PFSK-1 (cell line): ENCODE data around the gene WNT5A.

Experiments used
- FOXP2 ChIP-seq: optimal IDR thresholded peaks from 2 replicates; pipeline ENCODE3; 2011; ENCODE audit warnings: borderline replicate concordance, control low read depth, inconsistent platforms; ENCODE audit not compliant: insufficient read depth; ENCODE audit errors: extremely low read length, extremely low read depth
- POLR2AphosphoS5 ChIP-seq: IDR thresholded peaks from 2 replicates; pipeline ENCODE4 v1.6.1; 2012; ENCODE audit warnings: low read depth, mild to moderate bottlenecking, control low read depth, low read length, moderate library complexity
- SIN3A ChIP-seq: IDR thresholded peaks from 2 replicates; pipeline ENCODE4 v1.6.1; 2012; ENCODE audit warnings: mild to moderate bottlenecking, low read length, moderate library complexity, borderline replicate concordance; ENCODE audit not compliant: insufficient read depth
- TAF1 ChIP-seq: IDR thresholded peaks from 2 replicates; pipeline ENCODE4 v1.6.1; 2012; ENCODE audit warnings: low read length, control low read depth, borderline replicate concordance; ENCODE audit not compliant: insufficient read depth
- TF ChIP-seq, protein P1 (sequence below), 2 experiments: IDR thresholded peaks; 2 replicates each; pipeline versions ENCODE4 v1.6.1 to v1.8.0; 2011 to 2012; ENCODE audit warnings: low read depth in 2 of 2, low read length in 2 of 2, control low read depth in 1 of 2, inconsistent platforms in 1 of 2, mild to moderate bottlenecking in 1 of 2, moderate library complexity in 1 of 2; ENCODE audit not compliant: insufficient read depth in 1 of 2

The WNT5A gene

DNA sequence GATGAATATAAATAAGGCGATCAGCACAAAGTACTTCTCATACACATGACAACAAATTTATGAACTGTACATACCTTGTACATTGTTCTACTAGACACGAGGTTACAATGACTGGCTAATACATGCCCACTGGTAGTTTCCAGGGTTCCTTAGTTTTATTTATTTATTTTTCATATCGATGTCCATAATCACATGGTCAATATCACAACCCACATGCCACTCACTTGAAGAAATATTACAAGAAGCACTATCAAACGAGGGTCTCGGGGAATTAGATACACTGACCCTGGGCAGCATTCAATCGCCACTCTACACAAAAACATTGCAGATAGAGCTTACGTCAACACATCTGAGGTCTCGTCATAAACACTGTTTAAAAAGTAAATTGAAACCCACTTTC lies 21.2 kb upstream of the WNT5A start:
- TF ChIP-seq POLR2AphosphoS5 (no peak), SIN3A (no peak), FOXP2 (no peak), TAF1 (no peak)
- TF ChIP-seq, protein P1, sequence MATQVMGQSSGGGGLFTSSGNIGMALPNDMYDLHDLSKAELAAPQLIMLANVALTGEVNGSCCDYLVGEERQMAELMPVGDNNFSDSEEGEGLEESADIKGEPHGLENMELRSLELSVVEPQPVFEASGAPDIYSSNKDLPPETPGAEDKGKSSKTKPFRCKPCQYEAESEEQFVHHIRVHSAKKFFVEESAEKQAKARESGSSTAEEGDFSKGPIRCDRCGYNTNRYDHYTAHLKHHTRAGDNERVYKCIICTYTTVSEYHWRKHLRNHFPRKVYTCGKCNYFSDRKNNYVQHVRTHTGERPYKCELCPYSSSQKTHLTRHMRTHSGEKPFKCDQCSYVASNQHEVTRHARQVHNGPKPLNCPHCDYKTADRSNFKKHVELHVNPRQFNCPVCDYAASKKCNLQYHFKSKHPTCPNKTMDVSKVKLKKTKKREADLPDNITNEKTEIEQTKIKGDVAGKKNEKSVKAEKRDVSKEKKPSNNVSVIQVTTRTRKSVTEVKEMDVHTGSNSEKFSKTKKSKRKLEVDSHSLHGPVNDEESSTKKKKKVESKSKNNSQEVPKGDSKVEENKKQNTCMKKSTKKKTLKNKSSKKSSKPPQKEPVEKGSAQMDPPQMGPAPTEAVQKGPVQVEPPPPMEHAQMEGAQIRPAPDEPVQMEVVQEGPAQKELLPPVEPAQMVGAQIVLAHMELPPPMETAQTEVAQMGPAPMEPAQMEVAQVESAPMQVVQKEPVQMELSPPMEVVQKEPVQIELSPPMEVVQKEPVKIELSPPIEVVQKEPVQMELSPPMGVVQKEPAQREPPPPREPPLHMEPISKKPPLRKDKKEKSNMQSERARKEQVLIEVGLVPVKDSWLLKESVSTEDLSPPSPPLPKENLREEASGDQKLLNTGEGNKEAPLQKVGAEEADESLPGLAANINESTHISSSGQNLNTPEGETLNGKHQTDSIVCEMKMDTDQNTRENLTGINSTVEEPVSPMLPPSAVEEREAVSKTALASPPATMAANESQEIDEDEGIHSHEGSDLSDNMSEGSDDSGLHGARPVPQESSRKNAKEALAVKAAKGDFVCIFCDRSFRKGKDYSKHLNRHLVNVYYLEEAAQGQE (IDR thresholded peaks at IDR 0.05; ENCODE audit: insufficient read depth in 1 of 2, low read depth in 2 of 2, low read length in 2 of 2) = no peak

DNA sequence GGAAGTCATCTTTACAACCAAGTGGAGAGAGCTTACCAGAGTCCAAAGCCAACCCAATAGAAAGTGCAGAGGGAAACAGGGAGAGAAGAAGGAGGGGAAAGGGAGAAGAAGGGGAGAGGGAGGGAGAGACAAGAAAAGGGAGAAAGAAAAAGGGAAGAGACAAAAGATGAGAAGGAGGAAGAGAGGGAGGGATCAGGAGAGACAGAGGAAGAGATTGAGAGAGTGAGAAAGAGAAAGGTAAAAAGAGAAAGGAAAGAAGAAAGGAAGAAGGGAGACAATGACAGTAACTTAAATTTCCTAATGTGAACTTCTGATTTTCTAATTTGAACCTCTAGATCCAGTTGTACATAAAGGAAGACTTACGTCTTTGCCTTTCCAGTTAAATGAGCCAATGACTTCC lies 20.7 kb upstream of the WNT5A start:
- TF ChIP-seq POLR2AphosphoS5 (no peak), TAF1 (no peak), FOXP2 (no peak)
- TF ChIP-seq, protein P1 (IDR thresholded peaks at IDR 0.05; ENCODE audit: insufficient read depth in 1 of 2, low read depth in 2 of 2, low read length in 2 of 2) = no peak

DNA sequence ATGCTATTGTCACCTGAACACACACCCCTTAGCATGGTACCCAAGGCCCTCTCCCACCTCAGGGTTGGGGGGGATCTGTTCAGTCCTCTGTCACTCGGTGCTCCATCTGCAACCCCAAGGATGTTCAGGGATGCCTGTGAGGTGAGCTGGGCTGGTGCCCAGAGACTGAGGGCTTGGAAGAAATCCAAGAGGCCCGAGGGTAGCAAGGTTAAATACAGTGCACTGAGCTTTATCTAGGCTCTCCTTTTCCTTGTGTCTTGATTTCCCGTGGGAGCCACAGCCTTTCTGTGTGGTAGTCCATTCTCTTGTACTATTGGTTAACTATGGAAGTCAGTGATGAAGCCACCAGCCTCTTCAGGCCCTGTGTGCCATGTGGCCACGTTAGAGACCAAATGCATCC lies 18.7 kb upstream of the WNT5A start:
- no peak for TF ChIP-seq TAF1
- TF ChIP-seq FOXP2 = no peak
- TF ChIP-seq, protein P1 (IDR thresholded peaks at IDR 0.05; ENCODE audit: insufficient read depth in 1 of 2, low read depth in 2 of 2, low read length in 2 of 2) = no peak
- TF ChIP-seq POLR2AphosphoS5 = no peak
- TF ChIP-seq SIN3A = no peak

DNA sequence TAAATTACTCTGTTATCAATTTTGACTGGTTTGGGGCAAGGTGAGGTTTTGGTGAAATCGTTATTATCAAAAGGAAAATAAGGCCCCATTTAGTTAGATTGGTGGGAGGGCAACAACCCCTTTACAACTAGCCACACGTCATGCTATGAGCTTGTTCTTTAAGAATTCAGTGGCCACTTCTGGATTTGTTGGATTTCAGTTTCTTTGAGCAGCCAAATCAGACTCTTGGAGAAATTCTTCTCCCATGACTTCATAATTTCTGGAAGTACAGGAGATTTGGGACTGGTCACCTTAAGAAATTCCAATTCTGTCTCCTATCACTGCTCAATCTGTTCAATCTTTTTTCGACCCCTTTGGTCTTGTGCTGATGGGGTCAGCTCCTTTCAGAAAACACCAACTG lies 14.8 kb upstream of the WNT5A start:
- TF ChIP-seq, protein P1 (IDR thresholded peaks at IDR 0.05; ENCODE audit: insufficient read depth in 1 of 2, low read depth in 2 of 2, low read length in 2 of 2) = no peak
- TF ChIP-seq TAF1 (no peak), SIN3A (no peak), FOXP2 (no peak), POLR2AphosphoS5 (no peak)

DNA sequence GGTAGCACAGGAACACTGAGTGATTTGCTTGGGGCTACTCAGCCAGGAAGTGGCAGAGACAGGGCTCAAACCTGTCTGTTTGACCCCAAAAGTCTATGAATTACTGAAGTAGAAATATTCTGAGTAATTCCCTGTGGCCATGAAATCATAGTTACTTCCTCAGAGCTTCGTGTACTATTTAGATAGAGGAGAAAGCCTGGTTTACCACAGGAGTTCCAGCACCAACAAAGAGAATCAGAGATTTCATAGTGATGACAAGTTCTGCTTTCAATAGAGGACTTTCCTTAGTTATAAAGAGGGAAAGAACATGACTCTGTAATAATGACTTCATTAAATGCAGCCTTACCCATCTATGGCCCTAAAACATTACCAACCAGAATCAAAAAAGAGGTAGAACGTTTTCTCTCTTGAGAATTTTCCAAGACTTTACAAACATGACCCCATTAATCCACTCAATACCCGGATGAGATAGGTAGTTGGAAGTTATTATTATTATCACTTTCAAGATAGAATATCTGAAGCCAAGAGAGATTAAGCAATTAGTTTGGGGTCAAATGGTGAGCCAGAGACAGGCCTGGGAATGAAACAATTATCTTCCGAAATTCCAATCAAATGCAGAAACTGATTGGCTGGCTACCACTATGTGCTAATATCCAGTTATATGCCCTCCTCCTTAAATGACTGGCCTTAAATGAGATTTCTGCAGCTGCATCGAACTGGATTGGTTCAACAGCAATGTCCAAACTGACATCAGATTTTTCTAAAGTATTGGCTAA lies 13.6 kb upstream of the WNT5A start:
- TF ChIP-seq TAF1 = no peak
- TF ChIP-seq, protein P1 (IDR thresholded peaks at IDR 0.05; ENCODE audit: insufficient read depth in 1 of 2, low read depth in 2 of 2, low read length in 2 of 2) = no peak
- TF ChIP-seq FOXP2 = no peak
- no peak for TF ChIP-seq POLR2AphosphoS5
- TF ChIP-seq SIN3A = no peak
